HG03064 (cell line): Measurements from ENCODE around the gene DNAI4.
"Not testable (repeated sequence)": the region's sequence is repeated elsewhere in the genome, so short reads cannot be mapped to it uniquely, and the experiment has no call there.

ENCODE experiments used
- ATAC-seq: cut with Tn5 transposase; IDR thresholded peaks from one replicate; pipeline ENCODE4 v1.9.1; 2021; ENCODE audit warnings: low read depth; ENCODE audit not compliant: unreplicated experiment

DNAI4 gene

DNA sequence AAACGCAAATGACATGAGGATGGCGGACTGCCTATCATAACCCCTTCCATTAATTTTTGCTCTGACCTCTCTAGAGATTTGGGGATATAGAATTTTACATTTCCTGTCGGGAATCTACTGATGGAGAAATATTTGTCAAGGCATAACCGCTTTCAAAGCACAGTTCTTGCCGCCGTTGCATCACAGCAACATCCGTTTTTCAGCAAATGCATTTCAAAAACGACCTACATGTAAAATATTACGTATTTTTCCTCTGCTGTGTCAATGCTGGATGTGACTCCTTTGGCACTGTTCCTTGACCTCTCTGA, 5.0 kb upstream of the DNAI4 start:
- ATAC-seq, result no peak

DNA sequence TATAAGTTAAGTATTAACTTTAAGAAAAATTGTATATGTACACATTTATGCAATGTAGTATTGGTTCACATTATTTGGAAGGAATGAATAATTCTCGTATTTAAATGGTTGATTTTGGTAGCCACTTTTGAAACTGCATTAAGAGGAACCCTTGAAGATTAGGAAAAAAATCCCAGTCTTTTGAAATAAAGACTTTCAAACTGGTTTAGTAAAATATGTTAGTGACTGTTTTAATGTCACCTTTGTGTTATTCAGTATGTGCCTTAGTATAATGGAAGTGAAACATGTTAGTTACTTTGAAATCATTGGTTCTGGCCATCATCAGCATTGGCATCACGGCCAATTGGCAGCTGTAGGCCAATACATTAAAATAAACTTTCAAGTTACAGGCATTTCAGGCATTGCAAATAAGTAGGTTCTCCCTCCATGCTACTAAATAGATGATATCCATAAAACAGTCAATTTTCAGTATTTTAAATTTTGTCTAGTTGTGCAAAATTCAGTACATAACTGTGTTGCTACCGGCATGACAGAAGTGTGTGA, 4.6 kb upstream of the DNAI4 start:
- no peak for ATAC-seq

DNA sequence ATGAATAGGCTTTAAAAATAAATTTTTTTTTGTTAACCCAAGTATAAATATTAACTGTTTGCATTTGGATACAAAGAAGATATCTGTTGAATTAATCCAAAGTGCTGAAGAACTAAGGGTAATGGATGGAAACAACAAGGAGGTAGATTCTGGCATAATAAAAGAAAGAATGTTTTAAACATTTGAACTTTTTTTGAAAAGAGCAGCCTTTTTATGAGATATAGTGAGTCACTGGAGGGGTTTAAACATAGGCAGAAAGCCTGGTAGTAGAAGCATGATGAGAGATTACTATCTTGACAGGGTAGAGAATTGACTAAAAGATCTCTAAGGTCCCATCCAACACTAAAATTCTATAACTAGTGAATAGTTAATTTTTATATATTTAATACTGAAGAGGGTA, 2.9 kb upstream of the DNAI4 start:
- no peak for ATAC-seq

GRCh38 chr1:66925944-66926343, 1.3 kb upstream of the DNAI4 start:
- ATAC-seq, result no peak

- ATAC-seq, result no peak
Observed at GRCh38 chr1:66925558-66925910, 878 bp upstream of the DNAI4 start.

- no peak for ATAC-seq
Observed at GRCh38 chr1:66920543-66920942, 4.1 kb downstream of the DNAI4 start.

- ATAC-seq, result no peak
Observed at GRCh38 chr1:66919828-66920227, 4.8 kb downstream of the DNAI4 start.

DNA sequence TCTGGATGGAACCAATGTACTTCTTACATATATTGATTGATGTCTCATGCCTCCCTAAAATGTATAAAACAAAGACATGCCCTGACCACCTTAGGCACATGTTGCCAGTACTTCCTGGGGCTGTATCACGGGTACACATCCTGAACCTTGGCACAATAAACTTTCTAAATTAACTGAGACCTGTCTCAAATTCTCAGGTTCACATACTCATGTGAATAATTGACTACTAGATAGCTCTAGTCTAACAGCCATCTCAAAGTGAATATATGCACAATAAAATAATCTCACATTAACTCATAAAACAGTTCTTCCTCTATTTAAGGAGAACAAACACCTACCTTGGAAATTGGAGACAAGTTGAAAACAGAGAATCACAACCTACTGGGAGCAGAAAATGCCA, 5.6 kb downstream of the DNAI4 start:
- ATAC-seq, result no peak

DNA sequence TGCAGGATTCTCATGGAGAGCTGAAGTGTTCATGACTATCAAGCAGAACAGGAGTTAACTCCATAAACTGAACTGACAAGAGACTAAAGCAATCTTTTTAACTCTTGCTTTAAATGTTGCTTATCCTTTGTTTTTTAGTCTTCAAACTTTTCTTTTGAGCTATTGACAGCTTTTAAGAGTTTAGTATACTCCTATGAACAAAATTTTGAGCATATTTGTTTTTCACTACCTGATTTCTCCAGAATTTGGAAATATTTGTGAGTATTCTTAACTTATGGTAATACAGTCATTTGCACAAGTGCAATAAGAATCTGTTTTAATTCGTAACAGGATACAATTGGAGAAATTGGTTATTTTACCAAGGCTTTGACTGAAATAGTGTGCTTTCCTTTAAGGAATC, 7.2 kb downstream of the DNAI4 start:
- ATAC-seq, result no peak

GRCh38 chr1:66916320-66916719, 8.3 kb downstream of the DNAI4 start:
- no peak for ATAC-seq

DNA sequence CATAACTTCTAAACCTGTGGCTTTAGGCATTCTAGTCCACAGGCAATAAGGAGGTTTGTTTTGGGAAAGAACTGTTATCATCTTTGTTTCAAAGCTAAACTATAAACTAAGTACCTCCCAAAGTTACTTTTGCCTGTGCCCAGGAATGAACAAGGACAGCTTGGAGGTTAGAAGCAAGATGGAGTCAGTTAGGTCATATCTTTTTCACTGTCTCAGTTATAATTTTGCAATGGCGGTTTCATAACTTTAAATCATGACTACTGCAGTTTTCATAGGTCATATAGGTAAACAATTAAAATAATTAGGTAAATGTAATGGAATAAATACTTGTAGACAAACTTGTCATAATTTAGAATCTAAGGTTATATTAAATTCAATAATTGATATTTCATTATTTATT, 9.5 kb downstream of the DNAI4 start:
- not testable (repeated sequence) for ATAC-seq

GRCh38 chr1:66893712-66894111, 30.9 kb downstream of the DNAI4 start:
- no peak for ATAC-seq

GRCh38 chr1:66890621-66891020, 34.0 kb downstream of the DNAI4 start:
- ATAC-seq, result no peak

DNA sequence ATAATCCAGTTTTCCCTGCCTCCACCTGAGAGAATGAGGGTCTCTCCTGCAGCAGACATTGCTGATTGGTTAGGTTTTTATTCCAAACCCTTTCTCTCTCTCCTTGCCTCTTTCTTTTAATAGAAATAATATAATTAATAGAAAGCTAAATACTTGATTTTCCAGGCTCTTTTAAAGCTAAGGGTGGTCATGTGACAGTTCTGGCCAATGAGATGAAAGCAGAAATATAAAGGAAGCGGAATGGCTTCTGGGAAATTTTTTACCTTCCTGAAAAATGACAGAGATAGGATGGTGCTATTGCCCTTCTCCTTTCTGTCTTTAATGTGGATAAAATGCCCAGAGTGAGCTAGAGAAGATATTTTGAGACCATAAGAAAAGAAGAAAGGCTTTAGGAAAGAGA, 35.6 kb downstream of the DNAI4 start:
- ATAC-seq, result no peak

DNA sequence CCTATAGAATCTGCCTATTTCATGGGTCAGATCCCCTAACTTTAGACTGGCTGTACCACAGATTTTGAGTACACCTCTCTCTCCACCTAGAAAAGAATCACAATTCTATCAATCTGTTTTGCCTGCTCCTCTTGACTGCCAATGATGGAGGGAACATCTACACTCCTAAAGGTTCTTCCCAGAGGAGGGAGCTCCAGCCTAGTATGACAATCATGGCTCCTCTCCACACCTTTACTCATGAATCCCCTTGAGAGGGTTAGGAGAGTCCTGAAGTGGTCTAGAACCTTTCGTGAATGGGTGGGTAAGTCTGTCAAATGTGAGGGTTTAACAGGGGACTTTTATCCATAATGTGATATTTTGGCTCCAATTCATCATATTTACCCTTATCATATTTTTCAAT, 48.0 kb downstream of the DNAI4 start:
- ATAC-seq, result no peak

- no peak for ATAC-seq
Observed at GRCh38 chr1:66873111-66873510, 51.5 kb downstream of the DNAI4 start.

DNA sequence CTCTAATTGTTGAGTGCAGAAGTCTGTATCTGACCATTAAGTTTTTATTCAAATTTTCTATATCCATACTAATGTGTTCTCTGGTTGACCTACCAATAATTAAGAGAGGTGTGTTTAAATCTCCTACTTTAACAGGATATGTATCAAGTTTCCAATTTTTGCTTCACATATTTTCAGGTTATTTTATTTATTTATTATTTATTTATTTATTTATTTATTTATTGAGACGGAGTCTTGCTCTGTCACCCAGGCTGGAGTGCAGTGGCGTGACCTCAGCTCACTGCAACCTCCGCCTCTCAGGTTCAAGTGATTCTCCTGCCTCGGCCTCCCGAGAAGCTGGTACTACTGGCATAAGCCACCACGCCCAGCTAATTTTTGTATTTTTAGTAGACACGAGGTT, 52.6 kb downstream of the DNAI4 start:
- not testable (repeated sequence) for ATAC-seq

GRCh38 chr1:66867501-66867900, 57.2 kb downstream of the DNAI4 start:
- no peak for ATAC-seq

- ATAC-seq, result no peak
Observed at GRCh38 chr1:66860529-66860928, 64.1 kb downstream of the DNAI4 start.

DNA sequence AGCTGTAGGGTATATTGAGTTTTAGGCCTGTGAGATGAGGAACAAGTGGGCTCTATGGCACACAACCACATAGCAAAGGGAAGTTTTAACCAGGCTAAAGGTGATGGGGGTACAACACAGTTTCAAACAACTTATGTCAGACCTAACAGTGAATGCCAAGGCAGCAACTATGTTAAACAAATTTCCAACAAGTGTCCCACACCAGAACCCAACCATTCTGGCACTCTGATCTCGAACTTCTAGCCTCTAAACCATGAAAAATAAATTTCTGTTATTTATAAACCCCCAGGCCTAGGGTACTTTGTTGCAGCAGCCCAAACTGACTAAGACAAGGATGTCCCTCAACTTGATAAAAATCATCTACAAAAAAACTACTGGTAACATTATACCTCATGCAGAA, 71.3 kb downstream of the DNAI4 start:
- ATAC-seq, result no peak

DNA sequence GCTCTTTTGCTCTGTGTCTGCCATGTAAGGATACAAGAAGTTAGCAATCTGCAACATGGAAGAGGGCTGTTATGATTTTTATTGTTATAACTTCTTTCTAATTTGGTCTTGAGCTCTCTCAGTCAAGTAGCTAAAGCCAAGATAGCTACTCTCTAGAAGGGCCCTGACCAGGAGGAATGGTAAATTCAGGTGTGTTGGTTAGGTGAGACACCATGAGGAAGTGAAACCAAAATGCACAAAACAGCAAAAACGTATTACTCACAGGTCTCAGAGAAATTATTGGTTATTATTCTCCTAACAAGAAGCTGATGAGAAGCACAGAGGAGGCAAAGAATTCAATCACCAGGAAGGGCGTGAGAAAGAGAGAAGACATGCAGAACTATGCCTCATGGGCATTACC, 71.8 kb downstream of the DNAI4 start:
- no peak for ATAC-seq

DNA sequence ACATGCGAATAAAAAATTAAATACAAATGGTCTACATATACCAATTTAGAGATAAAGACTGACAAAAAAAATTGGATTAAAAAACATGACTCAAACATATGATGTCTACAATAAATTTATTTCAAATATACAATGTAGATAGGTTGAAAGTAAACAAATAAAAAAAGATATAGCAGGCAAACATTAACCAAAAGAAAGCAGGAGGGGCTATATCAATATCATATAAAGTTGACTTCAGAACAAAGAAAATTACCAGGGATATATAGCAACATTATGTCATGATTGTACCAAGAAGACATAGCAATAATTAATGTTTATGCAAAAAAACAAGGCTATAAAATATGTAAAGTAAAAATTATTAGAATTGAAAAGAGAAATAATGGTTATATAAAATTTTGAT, 73.7 kb downstream of the DNAI4 start:
- ATAC-seq, result no peak

GRCh38 chr1:66848193-66848592, 76.5 kb downstream of the DNAI4 start:
- ATAC-seq, result no peak

DNA sequence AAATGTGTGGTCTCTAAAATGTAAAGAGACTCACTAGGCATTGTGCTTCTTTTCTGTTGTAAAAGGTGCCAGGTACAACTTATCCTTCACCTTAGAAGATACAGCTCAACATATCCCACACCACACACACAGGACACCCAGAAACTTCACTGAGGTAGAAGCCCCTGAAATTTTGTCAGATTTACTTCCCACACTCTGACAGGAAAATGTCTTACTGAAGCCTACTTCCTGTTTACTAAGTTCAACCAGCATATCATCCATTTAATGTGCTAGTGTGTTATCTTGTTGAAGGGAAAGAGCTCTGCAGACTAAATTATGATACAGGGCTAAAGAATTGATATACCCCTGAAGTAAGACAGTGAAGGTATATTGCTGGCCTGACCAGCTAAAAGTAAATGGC, 83.7 kb downstream of the DNAI4 start:
- ATAC-seq, result no peak
